Duodenal mucosa (tissue), 2 donors: ENCODE measurements around the gene ANO2.

ENCODE experiments used
- H3K27ac ChIP-seq: one replicate; pipeline ENCODE4 v1.7.0; 2013; ENCODE audit warnings: low read depth, low read length
- H3K27me3 ChIP-seq, 2 donors: one replicate each; pipeline ENCODE4 v1.7.0; 2013; ENCODE audit warnings: low read length in 2 of 2, control low read depth in 1 of 2; ENCODE audit not compliant: insufficient read depth in 2 of 2, control insufficient read depth in 1 of 2
- H3K36me3 ChIP-seq, 2 donors: one replicate each; pipeline ENCODE4 v1.7.0; 2013; ENCODE audit warnings: low read length in 2 of 2, control low read depth in 1 of 2; ENCODE audit not compliant: insufficient read depth in 2 of 2, control insufficient read depth in 1 of 2
- H3K4me1 ChIP-seq, 2 donors: one replicate each; pipeline ENCODE4 v1.7.0; 2013; ENCODE audit warnings: low read length in 2 of 2, control low read depth in 1 of 2; ENCODE audit not compliant: insufficient read depth in 2 of 2, control insufficient read depth in 1 of 2
- H3K4me3 ChIP-seq, 2 donors: one replicate each; pipeline ENCODE4 v1.7.0; 2013; ENCODE audit warnings: low read length in 2 of 2, low read depth in 1 of 2
- H3K9ac ChIP-seq, 2 donors: one replicate each; pipeline ENCODE4 v1.7.0; 2013; ENCODE audit warnings: low read length in 2 of 2, low read depth in 1 of 2
- H3K9me3 ChIP-seq, 2 donors: one replicate each; pipeline ENCODE4 v1.7.0; 2013; ENCODE audit warnings: low read length in 2 of 2, control low read depth in 1 of 2; ENCODE audit not compliant: control insufficient read depth in 1 of 2

The ANO2 gene

GRCh38 chr12:5745251-5745888, 199.7 kb downstream of the ANO2 start:
- no peaks in the 10 kb centered on the region for H3K36me3 ChIP-seq
- H3K4me1 ChIP-seq: peaks cover 10 to 14% of the 10 kb centered on the region in 2 donors

DNA sequence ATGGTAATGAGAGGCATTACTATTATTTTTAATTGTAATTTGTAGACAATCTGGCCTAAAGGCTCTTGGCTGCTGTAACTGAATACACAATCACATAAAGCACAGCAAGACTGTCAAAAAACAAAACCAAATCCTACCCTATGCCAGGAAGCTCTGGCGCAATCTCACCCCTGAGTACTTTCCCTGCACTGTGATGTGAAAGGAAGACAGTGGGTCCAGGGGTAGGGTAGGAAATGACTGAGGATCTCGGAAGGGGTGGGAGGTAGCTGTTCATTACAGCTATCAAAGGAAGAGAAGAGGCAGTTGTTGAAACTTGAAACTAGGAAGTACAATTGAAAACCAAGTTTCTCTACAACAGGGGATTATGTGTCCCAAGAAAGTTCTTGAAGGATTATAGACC, 202.8 kb downstream of the ANO2 start:
- no peaks in the 10 kb centered on the region for H3K9me3 ChIP-seq
- no peak overlapping the region for H3K27ac ChIP-seq
- H3K9ac ChIP-seq: no peak overlapping the region
- H3K36me3 ChIP-seq: no peaks in the 10 kb centered on the region
- H3K4me3 ChIP-seq: no peak overlapping the region
- H3K4me1 ChIP-seq: peaks cover 10 to 14% of the 10 kb centered on the region in 2 donors
- no peaks in the 10 kb centered on the region for H3K27me3 ChIP-seq

More at GRCh38 chr12:5745251-5745888, 199.7 kb downstream of the ANO2 start:
- H3K27me3 ChIP-seq: no peaks in the 10 kb centered on the region
- H3K27ac ChIP-seq: no peak overlapping the region
- H3K4me3 ChIP-seq: no peak overlapping the region
- no peak overlapping the region for H3K9ac ChIP-seq
- H3K9me3 ChIP-seq: no peaks in the 10 kb centered on the region

DNA sequence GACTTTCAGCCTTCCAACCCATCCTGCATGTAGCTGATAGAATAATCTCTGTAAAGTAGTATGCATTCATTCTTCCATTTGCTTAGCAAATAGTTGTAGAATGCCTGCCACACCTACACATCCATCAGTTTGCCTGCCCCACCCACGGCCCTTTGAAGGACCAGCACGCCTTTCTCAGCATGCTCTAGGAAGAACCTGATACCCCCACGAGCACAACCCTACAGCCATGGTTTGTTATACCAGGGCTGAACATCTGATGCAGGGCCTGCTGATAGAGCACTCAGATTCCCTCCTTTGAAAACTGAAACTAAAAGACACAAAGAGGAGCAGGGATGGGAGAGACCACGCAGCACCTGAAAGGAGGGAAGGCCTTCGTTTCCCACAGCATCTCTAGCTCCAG, 205.1 kb downstream of the ANO2 start:
- Histone ChIP-seq H3K27ac (no peak overlapping the region), H3K9me3 (no peaks in the 10 kb centered on the region), H3K4me1 (peaks cover 6 to 10% of the 10 kb centered on the region in 2 donors)

GRCh38 chr12:5737778-5738177, 207.3 kb downstream of the ANO2 start:
- no peak overlapping the region for H3K27ac ChIP-seq
- no peaks in the 10 kb centered on the region for H3K9me3 ChIP-seq
- no peak overlapping the region for H3K4me3 ChIP-seq
- peaks cover 3 to 6% of the 10 kb centered on the region in 2 donors for H3K4me1 ChIP-seq
- no peaks in the 10 kb centered on the region for H3K27me3 ChIP-seq
- H3K36me3 ChIP-seq: no peaks in the 10 kb centered on the region
- no peak overlapping the region for H3K9ac ChIP-seq

More for the DNA sequence above, 205.1 kb downstream of the ANO2 start:
- Histone ChIP-seq H3K9ac (no peak overlapping the region), H3K4me3 (no peak overlapping the region), H3K36me3 (no peaks in the 10 kb centered on the region), H3K27me3 (no peaks in the 10 kb centered on the region)

DNA sequence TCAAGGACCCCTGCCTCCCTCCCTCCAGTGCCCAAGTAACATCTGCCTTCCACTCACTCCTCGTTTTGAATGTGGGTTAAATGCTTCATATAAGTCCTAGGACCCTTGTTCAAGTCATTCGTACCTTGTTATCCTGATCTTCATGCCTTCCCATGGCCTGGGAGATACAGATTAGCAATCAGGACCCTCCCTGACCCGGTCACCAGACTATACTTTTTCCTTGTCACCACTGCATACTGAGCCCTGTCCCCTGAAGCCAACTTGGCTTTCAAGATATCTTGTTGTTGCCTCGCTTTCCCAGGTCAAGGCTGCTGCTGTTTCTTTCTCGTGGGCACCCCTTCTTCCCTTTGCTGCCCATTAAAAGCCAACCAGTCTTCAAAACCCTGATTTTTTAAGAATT, 208.5 kb downstream of the ANO2 start:
- Histone ChIP-seq H3K27me3 (no peaks in the 10 kb centered on the region), H3K9me3 (no peaks in the 10 kb centered on the region), H3K36me3 (no peaks in the 10 kb centered on the region), H3K4me1 (no peaks in the 10 kb centered on the region), H3K27ac (no peak overlapping the region), H3K9ac (no peak overlapping the region), H3K4me3 (no peak overlapping the region)

DNA sequence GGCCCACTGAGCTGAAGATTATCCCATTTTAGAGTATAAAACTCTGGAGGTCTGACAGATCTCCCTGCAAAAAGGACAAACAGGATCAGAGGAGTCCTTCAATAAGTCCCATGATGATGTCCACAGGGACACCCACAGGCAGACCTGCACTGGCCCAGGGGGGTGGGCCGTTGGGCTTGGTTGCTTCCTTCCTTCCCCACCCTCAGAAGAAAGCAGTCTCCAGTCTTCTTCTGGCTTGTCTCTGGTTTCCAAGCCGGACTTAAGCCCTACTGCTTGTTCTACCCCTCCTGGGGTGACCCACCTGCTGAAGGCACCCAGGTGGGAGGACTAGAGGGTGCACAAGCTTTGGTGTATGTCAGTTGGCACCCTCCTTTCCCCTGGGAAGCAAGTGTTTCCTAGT, 209.0 kb downstream of the ANO2 start:
- no peaks in the 10 kb centered on the region for H3K4me1 ChIP-seq
- H3K4me3 ChIP-seq: no peak overlapping the region
- no peaks in the 10 kb centered on the region for H3K9me3 ChIP-seq
- H3K27me3 ChIP-seq: no peaks in the 10 kb centered on the region
- H3K36me3 ChIP-seq: no peaks in the 10 kb centered on the region
- no peak overlapping the region for H3K9ac ChIP-seq
- H3K27ac ChIP-seq: no peak overlapping the region

- no peaks in the 10 kb centered on the region for H3K36me3 ChIP-seq
- no peaks in the 10 kb centered on the region for H3K27me3 ChIP-seq
- H3K9ac ChIP-seq: no peak overlapping the region
Measured at GRCh38 chr12:5733916-5734315, 211.1 kb downstream of the ANO2 start.

DNA sequence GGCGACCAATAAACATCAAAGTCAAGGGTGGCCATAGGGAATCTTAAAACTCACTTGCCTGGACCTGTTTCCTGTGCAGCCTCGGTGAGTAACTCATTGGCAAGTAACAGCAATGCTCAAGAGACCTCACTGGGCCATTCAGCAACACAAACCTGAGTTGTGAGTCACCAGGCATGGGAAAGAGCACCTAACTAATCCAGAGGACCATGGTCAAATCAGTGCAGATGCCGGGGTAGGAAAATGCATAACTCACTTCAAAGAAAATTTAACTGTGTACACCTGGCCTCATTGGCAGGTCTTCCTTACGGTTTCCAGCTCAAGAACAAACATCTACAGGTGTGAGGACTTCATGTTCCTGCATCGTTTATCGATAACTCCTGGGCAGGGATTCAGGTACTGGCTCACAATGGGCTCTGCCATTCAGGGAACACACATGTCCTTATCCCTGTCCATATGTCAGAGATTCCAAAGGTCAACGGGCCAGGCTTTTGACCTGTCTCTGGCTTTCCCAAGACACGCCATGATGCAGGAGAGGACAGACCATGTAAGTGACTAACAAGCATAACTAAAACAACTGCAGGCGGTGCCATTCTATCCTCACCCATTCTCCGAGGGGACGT, 211.8 kb downstream of the ANO2 start:
- Histone ChIP-seq H3K9ac (no peak overlapping the region), H3K4me3 (no peak overlapping the region), H3K9me3 (no peaks in the 10 kb centered on the region), H3K27ac (no peak overlapping the region), H3K4me1 (no peaks in the 10 kb centered on the region), H3K27me3 (no peaks in the 10 kb centered on the region), H3K36me3 (no peaks in the 10 kb centered on the region)

More at GRCh38 chr12:5733916-5734315, 211.1 kb downstream of the ANO2 start:
- H3K4me1 ChIP-seq: no peaks in the 10 kb centered on the region
- H3K4me3 ChIP-seq: no peak overlapping the region
- no peak overlapping the region for H3K27ac ChIP-seq
- no peaks in the 10 kb centered on the region for H3K9me3 ChIP-seq

DNA sequence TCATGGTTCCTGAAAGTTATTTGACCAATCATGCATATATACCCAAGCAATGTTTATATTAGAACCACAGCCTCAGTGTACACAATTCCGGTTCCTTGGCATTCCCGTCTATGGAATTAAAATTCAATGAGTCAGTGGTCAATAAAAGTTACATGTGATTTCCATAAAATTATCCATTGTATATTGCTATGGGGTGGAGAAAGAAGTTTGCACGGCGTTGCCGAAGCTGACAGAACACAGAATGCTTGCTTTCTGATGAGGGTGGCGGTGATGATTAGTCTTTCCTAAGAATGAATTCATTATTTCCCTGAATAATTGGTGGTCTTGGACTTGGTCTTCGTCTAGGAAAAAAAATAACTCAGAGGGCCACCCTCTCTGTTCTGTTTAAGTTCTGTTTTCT, 214.1 kb downstream of the ANO2 start:
- Histone ChIP-seq H3K4me3 (no peak overlapping the region), H3K9ac (no peak overlapping the region), H3K36me3 (no peaks in the 10 kb centered on the region), H3K27me3 (no peaks in the 10 kb centered on the region), H3K27ac (no peak overlapping the region), H3K4me1 (no peaks in the 10 kb centered on the region), H3K9me3 (no peaks in the 10 kb centered on the region)

DNA sequence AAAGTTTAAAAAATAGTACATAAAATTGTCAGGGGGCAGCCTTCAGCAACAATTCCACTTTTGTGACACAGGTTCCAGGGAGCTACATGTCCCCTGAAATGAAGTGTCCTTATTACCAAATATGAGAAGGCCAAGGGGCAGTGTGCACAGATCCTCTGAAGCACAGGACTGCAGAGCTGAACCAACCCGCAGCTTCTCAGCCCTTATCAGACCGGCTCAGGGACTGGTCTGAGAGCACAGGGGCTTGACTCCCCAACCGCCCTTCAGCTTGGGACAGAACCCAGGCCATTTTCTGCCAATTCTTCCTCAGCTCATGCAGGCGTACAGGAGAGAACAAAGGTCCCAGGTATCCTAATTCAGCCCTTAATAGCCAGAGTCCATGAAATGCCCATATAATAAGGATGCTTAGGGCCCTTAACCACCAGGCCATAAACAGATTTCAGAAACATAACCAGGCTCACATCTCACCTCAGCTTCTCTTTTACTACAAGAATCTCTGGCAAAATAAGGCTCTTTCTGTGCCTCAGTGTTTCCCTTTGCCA, 221.3 kb downstream of the ANO2 start:
- no peaks in the 10 kb centered on the region for H3K4me1 ChIP-seq
- H3K9ac ChIP-seq: no peak overlapping the region
- no peaks in the 10 kb centered on the region for H3K36me3 ChIP-seq
- no peak overlapping the region for H3K27ac ChIP-seq
- H3K4me3 ChIP-seq: no peak overlapping the region
- no peaks in the 10 kb centered on the region for H3K27me3 ChIP-seq
- no peaks in the 10 kb centered on the region for H3K9me3 ChIP-seq
